ENCODE results near the gene EPHA5.

The EPHA5 gene

GRCh38 chr4:65670331-65671031 lies at the start of gene EPHA5:
Gene EPHA5 (minus strand): TSS chr4:65670489. CDS start chr4:65669742, 747 bp downstream.
- DNase-seq: peak; percentile 84

- DNase-seq: no peak
Measured at GRCh38 chr4:65719635-65720034, 49.3 kb upstream of the EPHA5 start.

GRCh38 chr4:65698631-65699030 lies 28.3 kb upstream of the EPHA5 start:
- no peak for DNase-seq

- DNase-seq: no peak
Measured at GRCh38 chr4:65696436-65696835, 26.1 kb upstream of the EPHA5 start.

- no peak for DNase-seq
Measured at GRCh38 chr4:65671372-65671771, 1.1 kb upstream of the EPHA5 start.

GRCh38 chr4:65670020-65670330 lies 314 bp downstream of the EPHA5 start:
- DNase-seq: no peak

- no peak for DNase-seq
Measured at GRCh38 chr4:65669111-65670019, 924 bp downstream of the EPHA5 start.

- DNase-seq: peak; percentile 32
Measured at GRCh38 chr4:65668201-65669089, 1.8 kb downstream of the EPHA5 start.

GRCh38 chr4:65667506-65668041 lies 2.7 kb downstream of the EPHA5 start:
- DNase-seq: no peak

- peak; percentile 50 for DNase-seq
Measured at GRCh38 chr4:65665771-65666523, 4.3 kb downstream of the EPHA5 start.

- DNase-seq: no peak
Measured at GRCh38 chr4:65661471-65661870, 8.8 kb downstream of the EPHA5 start.

- DNase-seq: no peak
Measured at GRCh38 chr4:65658117-65658516, 12.2 kb downstream of the EPHA5 start.

- DNase-seq: no peak
Measured at GRCh38 chr4:65656008-65656407, 14.3 kb downstream of the EPHA5 start.

GRCh38 chr4:65654976-65655375 lies 15.3 kb downstream of the EPHA5 start:
- no peak for DNase-seq

- no peak for DNase-seq
Measured at GRCh38 chr4:65653740-65654361, 16.4 kb downstream of the EPHA5 start.

GRCh38 chr4:65651751-65652150 lies 18.5 kb downstream of the EPHA5 start:
- DNase-seq: no peak

- DNase-seq: no peak
Measured at GRCh38 chr4:65651031-65651430, 19.3 kb downstream of the EPHA5 start.

GRCh38 chr4:65646136-65646535 lies 24.2 kb downstream of the EPHA5 start:
- DNase-seq: peak; percentile 12

GRCh38 chr4:65645185-65645584 lies 25.1 kb downstream of the EPHA5 start:
- DNase-seq: peak; percentile 27

- no peak for DNase-seq
Measured at GRCh38 chr4:65635051-65635821, 35.1 kb downstream of the EPHA5 start.

- DNase-seq: peak; percentile 23
Measured at GRCh38 chr4:65624651-65625050, 45.6 kb downstream of the EPHA5 start.

Data from HCEC 1CT (cell line).